Measurements from ENCODE around the gene DZIP1L.

DNA sequence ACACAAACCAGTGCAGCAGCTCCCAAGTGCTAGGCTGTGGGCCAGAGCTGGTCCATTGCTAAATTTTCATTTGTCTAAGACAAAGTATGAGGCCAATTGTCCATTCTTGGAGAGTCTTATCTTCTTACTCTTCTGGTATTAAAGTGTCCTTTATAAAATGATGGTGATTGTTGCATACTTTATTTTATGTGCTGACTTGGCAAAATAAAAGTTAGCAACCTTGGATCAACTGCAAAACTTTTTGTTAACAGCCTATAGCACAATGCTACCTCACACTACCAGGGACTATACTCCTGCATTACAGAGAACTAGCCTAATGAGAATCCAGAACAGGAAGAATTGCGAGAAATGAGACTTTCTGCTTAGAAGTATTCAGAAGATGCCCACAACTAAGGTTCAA, 61.4 kb downstream of the DZIP1L start:
- TF ChIP-seq, protein P1, sequence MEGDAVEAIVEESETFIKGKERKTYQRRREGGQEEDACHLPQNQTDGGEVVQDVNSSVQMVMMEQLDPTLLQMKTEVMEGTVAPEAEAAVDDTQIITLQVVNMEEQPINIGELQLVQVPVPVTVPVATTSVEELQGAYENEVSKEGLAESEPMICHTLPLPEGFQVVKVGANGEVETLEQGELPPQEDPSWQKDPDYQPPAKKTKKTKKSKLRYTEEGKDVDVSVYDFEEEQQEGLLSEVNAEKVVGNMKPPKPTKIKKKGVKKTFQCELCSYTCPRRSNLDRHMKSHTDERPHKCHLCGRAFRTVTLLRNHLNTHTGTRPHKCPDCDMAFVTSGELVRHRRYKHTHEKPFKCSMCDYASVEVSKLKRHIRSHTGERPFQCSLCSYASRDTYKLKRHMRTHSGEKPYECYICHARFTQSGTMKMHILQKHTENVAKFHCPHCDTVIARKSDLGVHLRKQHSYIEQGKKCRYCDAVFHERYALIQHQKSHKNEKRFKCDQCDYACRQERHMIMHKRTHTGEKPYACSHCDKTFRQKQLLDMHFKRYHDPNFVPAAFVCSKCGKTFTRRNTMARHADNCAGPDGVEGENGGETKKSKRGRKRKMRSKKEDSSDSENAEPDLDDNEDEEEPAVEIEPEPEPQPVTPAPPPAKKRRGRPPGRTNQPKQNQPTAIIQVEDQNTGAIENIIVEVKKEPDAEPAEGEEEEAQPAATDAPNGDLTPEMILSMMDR (conservative IDR thresholded peaks at IDR 0.05; ENCODE audit: low read depth, low read length) = no peak
- TF ChIP-seq EZH2 (IDR thresholded peaks at IDR 0.05; ENCODE audit: borderline replicate concordance, low read depth, low read length, poor library complexity, severe bottlenecking) = no peak
